HG03439 (cell line): Measurements from ENCODE around the gene GSTCD.
"Not testable (repeated sequence)": the region's sequence is repeated elsewhere in the genome, so short reads cannot be mapped to it uniquely, and the experiment has no call there.

Experiments used
- ATAC-seq: cut with Tn5 transposase; IDR thresholded peaks from one replicate; pipeline ENCODE4 v1.9.1; 2021; ENCODE audit warnings: mild to moderate bottlenecking, moderate library complexity; ENCODE audit not compliant: unreplicated experiment

GSTCD gene

DNA sequence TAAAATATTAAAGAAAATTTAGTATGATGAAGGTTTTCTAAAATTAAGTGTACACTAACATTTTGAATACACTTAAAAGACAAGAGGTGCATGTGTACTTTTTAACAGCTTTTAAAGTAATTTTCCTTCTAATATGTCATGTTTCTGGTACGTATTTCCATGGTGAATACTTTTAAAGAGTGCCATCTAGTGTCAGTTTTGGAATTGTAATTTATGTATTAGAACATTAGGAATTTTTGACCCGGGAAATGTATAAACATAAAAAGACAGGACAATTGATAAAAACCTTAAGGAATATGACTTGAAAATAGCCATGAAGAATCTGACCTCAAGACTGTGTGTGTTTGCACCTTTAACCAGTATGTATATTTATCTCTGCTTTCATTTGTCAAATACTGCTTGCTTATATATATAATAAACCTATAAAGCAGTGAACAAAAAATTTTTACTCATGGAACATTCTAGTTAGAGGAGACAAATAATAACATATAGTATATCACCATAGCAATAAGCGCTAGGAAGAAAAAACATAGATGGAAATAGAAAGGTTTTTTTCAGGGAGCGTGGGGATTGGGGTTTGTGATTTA lies 7.2 kb downstream of the GSTCD start:
- ATAC-seq = no peak

DNA sequence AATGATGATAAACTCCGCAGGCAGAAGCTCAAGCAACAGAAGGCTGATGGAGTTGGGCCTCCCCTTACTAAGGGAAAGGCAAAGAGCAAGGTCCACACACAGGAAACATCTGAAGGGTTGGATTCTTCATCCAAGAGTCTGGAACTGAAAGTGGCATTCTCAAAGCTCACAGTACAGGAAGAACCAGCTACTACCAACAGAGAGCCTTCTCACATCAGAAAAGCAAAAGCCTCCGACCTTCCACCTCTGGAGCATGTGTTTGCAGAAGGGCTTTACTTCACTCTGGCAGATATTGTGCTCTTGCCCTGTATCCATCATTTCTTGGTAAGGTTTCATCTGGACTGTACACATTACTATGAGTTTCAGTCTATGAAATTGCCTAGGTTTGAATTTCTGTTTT lies 10.6 kb downstream of the GSTCD start:
- ATAC-seq = no peak

DNA sequence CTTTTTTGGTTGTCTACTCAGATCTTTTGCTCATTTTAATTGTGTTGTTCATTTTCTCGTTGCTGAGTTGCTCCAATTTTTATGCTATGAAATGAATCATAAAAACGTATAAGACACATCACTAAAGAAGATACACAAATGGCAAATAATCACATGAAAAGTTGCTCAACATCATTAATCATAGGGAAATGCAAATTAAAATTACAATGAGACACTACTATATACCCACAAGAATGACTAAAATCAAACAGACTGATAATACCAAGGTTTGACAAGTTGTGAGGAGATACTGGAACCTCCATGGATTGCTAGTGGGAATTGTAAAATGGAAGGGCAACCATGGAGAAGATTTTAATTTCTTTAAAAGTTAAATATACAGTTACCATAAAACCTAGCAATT lies 17.0 kb downstream of the GSTCD start:
- ATAC-seq = no peak

DNA sequence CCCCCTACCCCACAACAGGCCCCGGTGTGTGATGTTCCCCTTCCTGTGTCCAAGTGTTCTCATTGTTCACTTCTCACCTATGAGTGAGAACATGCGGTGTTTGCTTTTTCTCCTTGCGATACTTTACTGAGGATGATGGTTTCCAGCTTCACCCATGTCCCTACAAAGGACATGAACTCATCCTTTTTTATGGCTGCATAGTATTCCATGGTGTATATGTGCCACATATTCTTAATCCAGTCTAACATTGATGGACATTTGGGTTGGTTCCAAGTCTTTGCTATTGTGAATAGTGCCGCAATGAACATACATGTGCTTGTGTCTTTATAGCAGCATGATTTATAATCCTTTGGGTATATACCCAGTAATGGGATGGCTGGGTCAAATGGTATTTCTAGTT lies 21.3 kb downstream of the GSTCD start:
- not testable (repeated sequence) for ATAC-seq

DNA sequence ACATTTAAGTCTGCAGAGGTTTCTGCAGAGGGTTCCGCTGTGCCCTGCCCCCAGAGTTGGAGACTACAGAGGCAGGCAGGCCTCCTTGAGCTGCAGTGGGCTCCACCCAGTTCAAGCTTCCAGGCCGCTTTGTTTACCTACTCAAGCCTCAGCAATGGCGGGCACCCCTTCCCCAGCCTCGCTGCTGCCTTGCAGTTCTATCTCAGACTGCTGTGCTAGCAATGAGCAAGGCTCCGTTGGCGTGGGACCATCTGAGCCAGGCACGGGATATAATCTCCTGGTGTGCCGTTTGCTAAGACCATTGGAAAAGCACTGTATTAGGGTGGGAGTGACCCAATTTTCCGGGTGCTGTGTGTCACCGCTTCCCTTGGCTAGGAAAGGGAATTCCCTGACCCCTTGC lies 26.6 kb downstream of the GSTCD start:
- ATAC-seq = not testable (repeated sequence)

DNA sequence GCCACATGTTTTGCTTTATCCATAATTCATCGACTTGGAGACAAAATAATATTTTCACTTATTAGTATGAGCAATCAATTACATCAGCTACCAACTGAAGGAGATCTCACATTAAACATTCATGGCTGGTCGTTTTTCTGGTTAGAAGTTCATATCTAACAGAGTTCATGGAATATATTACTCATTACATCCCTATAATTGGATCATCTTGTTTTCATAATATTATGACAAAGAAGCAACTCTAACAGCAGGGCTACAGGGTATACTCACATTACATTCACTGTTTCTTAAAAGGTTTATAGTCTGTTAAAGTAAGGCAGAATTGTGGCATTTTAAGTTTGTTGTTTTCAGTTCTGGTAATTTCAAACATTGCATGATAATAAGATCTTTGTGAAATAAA lies 33.0 kb downstream of the GSTCD start:
- no peak for ATAC-seq

DNA sequence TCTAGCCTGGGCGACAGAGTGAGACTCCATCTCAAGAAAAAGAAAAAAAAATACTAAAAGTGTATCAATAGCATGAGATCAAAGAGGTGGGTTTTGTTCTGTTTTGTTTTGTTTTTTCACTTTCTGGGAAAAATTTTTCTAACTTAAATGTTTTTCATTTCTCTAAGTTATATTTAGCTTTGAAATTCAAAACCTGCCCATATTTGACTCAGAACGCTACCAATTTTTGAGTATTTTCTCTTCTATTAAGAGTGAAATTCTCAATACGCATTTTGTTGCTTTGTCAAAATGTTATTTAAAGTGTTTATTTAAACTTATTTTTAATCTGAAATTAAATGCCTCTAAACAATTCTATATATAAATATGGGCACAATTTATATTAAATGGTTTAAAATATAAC lies 39.6 kb downstream of the GSTCD start:
- ATAC-seq = no peak

DNA sequence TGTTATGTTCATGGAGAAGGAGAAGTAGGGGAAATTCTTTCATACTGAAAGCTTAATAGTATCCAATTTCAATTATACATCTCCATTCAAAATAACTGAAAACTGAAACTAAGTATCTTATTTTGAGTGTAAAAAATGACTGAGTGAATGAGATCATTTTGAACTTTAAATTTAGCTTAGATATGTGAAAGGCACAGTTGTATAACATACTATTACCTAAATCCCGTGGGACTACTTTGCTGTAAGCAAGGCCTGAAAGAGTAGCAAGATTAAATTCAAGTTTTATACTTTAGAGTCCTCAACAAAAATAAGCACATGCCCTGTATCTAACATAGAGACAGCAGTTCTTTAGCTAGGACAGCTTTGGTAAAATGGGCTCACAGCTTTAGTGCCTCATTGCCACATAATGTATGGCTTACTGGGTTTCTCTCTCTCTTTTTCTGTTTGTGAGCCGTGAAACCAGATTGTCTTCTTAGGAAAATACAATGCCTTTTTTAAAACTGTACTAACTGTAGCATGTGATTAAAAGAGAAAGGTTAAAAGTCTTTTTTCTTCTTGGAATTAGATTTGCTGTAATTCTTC lies 43.2 kb downstream of the GSTCD start:
- no peak for ATAC-seq

DNA sequence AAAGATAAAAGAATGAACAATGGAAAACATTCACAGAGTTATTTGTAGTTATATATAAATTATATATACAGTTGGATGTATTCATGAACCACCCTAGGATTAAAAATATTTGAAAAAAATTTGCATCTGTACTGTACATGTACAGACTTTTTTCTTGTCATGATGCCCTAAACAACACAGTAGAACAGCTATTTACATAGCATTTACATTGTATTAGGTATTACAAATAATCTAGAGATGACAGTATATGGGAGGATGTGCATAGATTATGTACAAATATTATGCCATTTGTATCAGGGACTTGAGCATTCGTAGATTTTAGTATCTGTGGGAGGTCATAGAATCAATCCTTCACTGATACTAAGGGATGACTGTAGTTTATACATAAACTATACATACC lies 44.8 kb downstream of the GSTCD start:
- ATAC-seq = no peak

DNA sequence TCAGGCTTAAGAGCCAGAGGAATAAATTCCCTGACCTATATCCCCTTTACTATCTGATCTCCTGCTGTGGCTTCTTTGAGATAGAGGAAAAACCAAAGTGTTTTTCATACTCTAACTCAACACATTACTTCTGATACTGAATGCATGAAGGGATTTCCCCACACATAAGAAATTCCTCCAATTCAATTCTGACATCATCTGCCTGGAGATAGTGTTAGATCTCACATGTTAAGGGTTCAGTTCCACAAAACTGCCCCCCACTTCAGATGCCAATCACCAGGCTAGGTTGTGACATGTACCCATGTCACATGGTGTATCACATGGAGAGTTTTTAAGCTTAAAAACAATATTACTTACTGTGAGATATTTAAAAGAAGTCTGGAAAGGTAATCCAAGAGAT lies 46.8 kb downstream of the GSTCD start:
- ATAC-seq = no peak

DNA sequence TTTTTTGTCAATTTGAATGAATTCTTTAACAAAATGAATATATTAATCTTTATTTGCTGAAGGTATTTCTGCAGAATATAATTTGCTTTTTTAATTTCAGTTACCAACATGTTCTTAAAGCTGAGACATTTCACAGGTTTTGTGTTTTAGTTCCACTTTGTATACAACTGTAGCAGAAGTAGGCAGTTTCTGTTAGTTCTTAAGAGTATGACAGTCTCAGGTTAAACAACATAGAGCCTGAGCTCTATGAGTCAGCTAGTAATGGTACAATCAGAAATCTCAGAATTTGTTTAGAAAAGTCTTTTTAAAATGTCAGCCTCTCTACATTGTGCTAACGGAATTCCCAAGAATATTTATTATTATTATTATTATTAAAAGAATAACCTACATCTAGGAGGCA lies 50.4 kb downstream of the GSTCD start:
- no peak for ATAC-seq

DNA sequence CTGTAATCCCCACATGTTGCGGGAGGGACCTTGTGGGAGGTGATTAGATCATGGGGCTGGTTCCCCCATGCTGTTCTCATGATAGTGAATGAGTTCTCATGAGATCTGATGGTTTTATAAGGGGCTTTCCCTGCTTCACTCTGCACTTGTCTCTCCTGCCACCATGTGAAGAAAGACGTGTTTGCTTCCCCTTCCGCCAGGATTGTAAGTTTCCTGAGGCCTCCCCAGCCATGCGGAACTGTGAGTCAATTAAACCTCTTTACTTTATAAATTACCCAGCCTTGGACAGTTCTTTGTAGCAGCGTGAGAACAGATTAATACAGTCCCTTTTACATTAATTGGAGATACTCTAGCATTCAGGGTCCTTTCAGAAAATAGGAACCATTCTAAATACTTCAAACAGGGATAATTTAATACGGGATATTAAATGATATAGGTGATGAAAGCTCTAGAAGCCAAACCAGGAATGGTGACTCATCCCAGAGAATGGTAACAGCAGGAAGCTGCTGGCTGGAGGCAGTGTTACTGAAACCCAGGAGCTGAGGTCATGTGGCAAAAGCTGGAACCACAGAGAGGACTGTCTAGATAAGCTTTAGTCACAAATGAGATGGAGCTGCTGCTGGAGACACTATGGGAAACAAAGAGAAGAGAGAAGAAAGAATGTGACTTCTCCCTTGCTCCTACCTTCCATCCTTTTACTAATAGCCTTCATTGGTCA lies 57.3 kb downstream of the GSTCD start:
- no peak for ATAC-seq

DNA sequence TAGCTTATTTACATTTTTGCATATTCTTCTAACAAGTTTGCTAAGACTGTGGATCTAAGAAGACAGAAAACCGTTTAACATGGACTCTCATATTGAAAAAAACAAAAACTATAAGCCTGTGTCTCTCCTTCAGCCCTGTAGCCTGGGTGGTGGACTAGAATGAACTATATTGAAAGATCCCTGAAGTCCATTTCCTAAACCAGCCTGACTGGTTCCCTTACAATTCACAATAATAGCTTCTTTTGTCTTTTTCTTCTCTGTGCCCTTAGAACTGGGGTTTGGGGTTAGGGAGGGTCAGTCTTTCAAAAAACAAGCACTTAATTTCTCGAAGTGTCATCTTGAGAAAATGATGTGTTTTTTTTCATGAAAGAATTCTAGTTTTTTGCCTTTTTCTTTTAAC lies 59.0 kb downstream of the GSTCD start:
- no peak for ATAC-seq

DNA sequence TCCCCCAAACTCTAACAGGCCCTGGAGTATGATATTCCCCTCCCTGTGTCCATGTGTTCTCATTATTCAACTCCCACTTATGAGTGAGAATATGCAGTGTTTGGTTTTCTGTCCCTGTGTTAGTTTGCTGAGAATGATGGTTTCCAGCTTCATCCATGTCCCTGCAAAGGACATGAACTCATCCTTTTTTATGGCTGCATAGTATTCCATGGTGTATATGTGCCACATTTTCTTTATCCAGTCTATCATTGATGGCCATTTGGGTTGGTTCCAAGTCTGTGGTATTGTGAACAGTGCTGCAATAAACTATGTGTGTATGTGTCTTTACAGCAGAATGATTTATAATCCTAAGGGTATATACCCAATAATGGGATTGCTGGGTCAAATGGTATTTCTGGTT lies 61.9 kb downstream of the GSTCD start:
- not testable (repeated sequence) for ATAC-seq

DNA sequence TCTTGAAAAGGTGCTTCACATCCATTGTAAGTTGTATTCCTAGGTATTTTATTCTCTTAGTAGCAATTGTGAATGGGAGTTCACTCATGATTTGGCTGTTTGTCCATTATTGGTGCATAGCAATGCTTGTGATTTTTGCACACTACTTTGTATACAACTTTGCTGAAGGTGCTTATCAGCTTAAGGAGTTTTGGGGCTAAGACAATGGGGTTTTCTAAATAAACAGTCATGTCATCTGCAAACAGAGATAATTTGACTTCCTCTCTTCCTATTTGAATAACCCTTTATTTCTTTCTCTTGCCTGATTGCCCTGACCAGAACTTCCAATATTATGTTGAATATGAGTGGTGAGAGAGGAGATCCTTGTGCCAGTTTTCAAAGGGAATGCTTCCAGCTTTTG lies 63.5 kb downstream of the GSTCD start:
- not testable (repeated sequence) for ATAC-seq

DNA sequence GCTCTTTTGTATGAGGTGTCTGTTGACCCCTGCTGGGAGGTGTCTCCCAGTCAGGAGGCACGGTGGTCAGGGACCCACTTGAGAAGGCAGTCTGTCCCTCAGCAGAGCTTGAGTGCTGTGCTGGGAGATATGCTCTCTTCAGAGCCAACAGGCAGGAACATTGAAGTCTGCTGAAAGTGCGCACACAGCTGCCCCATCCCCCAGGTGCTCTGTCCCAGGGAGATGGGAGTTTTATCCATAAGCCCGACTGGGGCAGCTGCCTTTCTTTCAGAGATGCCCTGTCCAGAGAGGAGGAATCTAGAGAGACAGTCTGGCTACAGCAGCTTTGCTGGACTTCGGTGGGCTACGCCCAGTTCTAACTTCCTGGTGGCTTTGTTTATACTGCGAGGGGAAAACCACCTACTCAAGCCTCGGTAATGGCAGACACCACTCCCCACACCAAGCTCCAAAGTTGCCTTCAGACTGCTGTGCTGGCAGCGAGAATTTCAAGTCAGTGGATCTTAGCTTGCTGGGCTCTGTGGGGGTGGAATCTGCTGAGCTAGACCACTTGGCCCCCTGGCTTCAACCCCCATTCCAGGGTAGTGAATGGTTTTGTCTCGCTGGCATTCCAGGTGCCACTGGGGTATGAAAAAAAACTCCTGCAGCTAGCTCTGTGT lies 67.3 kb downstream of the GSTCD start:
- ATAC-seq = not testable (repeated sequence)

DNA sequence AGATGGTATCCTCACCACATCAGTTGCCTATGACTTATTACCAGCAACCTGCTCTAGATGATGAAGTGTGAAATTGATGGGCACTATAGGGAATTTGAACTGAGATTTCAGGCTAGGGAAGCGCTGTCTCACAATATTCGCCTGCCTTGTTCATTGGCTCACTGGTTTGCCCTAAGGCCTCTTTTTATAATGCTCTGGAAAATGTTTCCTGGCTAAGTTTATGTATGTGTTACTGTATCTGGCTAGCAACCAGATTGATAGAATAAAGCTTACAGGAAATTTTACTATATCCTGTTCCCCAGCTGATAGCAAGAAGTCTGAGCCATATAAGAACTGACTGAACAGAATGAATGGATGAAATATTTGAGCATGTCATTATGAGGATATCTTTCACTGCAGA lies 71.6 kb downstream of the GSTCD start:
- no peak for ATAC-seq

DNA sequence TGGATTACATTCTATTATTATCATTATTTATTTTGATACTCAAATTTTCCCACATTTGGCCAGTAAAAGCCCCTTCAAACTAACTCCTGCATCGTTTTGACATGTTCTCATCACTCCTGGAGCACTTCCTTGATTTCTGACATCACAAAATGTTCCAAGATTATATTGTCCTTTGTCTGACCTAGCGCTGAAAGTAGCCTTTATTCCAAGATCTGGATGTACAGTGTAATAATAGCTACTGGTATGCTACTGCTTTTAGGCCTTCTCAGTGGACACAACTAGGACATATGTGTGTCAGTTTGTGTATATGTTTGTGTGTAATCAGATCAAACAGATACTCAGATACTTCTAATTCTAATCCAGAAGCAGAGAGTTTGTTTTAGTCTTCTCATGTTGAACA lies 76.2 kb downstream of the GSTCD start:
- no peak for ATAC-seq

DNA sequence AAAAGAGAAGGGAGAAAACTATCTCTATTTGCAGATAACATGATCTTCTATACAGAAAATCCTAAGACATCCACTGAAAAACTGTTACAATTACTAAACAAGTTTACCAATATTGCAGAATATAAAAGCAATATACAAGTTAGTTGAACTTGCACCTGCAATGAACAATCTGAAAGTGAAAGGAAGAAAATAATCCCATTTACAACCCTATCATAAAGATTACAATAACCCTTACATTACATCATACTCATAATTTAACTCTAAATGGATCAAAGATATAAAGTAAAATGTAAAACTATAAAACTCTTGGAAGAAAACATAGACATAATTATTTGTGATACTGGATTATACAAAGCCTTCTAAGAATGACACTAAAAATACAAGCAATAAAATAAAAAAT lies 77.2 kb downstream of the GSTCD start:
- no peak for ATAC-seq

DNA sequence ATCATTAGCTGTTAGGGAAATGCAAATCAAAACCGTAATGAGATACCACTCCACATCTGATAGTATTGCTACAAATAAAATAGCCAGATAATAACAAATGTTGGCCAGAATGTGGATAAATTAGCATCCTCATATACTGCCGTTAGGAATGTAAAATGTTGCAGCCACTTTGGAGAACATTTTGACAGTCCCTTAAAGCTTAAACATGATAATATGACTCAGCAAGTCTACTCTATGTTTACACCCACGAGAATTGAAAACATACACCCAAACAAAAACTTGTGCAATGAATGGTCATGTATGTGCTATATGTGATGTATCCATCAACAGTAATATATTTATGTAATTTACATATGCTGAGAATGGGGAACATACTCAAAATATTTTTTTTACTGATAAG lies 78.2 kb downstream of the GSTCD start:
- no peak for ATAC-seq

DNA sequence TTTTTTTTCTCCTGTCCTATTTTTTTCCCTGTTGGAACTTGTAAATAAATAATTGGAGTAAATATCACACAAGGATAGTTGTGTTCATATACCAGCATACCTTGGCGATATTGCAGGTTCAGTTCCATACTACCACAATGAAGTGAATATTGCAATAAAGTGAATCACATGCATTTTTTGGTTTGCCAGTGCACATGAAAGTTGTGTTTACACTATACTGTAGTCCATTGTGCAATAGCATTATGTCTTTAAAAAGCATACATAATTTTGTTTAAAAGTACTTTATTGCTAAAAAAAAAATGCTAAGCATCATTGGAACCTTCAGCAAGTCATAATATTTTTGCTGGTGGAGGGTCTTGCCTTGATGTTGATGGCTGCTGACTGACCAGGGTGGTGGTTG lies 88.6 kb downstream of the GSTCD start:
- ATAC-seq = no peak

DNA sequence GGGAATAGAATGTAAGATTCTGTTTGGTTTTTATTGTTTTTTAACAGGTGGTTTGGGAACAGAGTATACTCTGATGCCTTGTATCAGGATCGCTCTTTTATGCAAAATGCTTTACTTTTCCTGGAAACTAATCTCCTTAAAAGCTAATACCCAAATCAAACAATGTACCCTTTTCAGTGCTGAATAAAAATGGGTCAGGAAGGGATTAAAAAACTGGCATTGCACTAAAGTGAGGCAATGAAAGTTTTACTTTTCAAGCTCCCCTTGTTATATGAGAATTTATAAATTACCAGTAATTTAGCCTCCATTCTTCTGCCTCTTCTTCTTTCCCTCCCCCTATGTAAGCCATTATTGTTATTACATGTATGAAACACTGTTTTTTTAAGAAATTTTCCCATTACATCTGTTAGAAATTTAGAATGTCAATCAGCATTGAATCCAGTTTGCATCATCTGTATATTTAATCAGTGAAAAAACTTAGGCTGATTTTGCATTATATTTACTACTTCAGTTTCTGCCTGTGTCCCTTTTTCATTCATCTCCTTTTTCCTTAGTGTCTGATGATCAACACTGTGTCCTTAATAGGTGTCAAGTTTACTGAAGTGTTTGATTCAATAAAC lies 97.0 kb downstream of the GSTCD start:
- no peak for ATAC-seq
